Fibroblast of skin of left biceps (primary cell): ENCODE data around the gene SRGN.
"Not testable (repeated sequence)": the region's sequence is repeated elsewhere in the genome, so short reads cannot be mapped to it uniquely, and the experiment has no call there.

Source experiments
- DNase-seq, 2 experiments: peaks; one replicate each; pipeline ENCODE4 v3.0.0-alpha.2; 2013; ENCODE audit warnings: low read depth in 2 of 2

SRGN gene

GRCh38 chr10:69141304-69141703, 53.4 kb downstream of the SRGN start:
- no peak for DNase-seq

GRCh38 chr10:69142074-69142473, 54.2 kb downstream of the SRGN start:
- DNase-seq = not testable (repeated sequence)

GRCh38 chr10:69142983-69143382, 55.1 kb downstream of the SRGN start:
- DNase-seq = no peak

GRCh38 chr10:69145329-69145728, 57.4 kb downstream of the SRGN start:
- no peak for DNase-seq

- no peak for DNase-seq
Measured at GRCh38 chr10:69145864-69146263, 58.0 kb downstream of the SRGN start.

GRCh38 chr10:69146759-69147158, 58.9 kb downstream of the SRGN start:
- no peak for DNase-seq

- no peak for DNase-seq
Measured at GRCh38 chr10:69151984-69152383, 64.1 kb downstream of the SRGN start.

- no peak for DNase-seq
Measured at GRCh38 chr10:69153227-69153626, 65.3 kb downstream of the SRGN start.
